ENCODE measurements around the gene HENMT1. TPM values are rescaled to one million over a fixed set of nuclear protein-coding genes. Genes with fewer than 3 reads are reported as not detected.

Gene HENMT1
- not detected for total RNA-seq (2021; ENCODE audit: unreplicated experiment)
- not detected in 2 replicates for polyA plus RNA-seq (2012)
- percentile 6 among the genes with signal in this experiment for Bru-seq, nascent RNA
- BruChase-seq, experiment 1, labeled RNA remaining after a 6-hour chase = not detected
- BruChase-seq, experiment 2, labeled RNA remaining after a 2-hour chase = not detected
- long read RNA-seq = 0 reads

DNA sequence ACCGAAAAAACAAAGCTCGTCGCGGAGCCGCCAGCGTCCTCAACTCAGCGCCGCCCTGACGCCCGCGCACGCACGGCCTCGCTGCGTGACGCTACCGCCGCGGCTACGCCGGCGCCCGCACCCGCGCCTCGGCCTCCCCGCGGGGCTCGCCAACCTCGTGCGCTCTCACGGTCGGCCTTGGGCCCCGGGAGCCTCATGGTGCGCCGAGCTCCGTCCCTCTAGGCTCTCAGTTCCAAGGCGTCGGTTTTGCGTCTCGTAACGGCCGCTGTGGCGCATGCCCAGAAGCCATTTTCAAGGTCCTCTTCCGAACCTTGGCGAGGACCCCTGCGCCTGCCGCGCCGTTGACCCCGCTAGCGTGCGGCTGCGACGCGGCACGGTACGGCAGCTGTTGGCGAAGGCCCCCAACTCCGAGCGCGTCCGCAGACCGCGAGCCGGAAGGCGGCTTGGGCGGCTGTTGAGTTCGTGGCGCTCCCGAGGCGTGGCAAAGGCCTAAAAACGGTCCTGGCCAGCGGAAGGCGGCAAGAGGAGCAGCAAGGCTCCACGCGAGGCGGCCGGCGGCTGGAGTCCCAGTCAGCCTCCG lies at the start of gene HENMT1:
TSS of gene HENMT1 (minus strand) at position 64 of the 580 bp plus-strand sequence. CDS start 1,209 bp downstream, outside the sequence.
- ChIA-PET POLR2A (no interaction called here), RAD21 (ENCODE audit: low non-redundant PET in 1 of 2, low total read pairs in 2 of 2, uncharacterized antibody in 2 of 2, unreplicated experiment in 2 of 2) (no interaction called here), CTCF (no interaction called here)
- no peak within 1 kb of the TSS for H3K4me3 ChIP-seq (replicated peaks in 1 of 2; ENCODE audit: low read depth in 1 of 2, low read length in 2 of 2)
- no TSS peak for BruUV-seq (replicated peaks)
- no peak within 1 kb of the TSS for H3K9ac ChIP-seq (ENCODE audit: low read length)
- H3K9me2 ChIP-seq (ENCODE audit: insufficient read depth) = no peaks in the 10 kb centered on the region
- no peaks in the 10 kb centered on the region for H3K4me1 ChIP-seq (ENCODE audit: control insufficient read depth in 1 of 2, insufficient read depth in 2 of 2, low read length in 2 of 2)
- no peaks in the 10 kb centered on the region for H3K79me2 ChIP-seq (ENCODE audit: insufficient read depth, low read length)
- H3K9me3 ChIP-seq (ENCODE audit: control insufficient read depth in 1 of 2, insufficient read depth in 1 of 2, low read depth in 1 of 2, low read length in 2 of 2) = no peaks in the 10 kb centered on the region
- H2AFZ ChIP-seq (ENCODE audit: low read depth, low read length, poor library complexity, severe bottlenecking) = no peak within 1 kb of the TSS
- H3K4me2 ChIP-seq (ENCODE audit: low read length) = no peak within 1 kb of the TSS
- H3K27ac ChIP-seq (ENCODE audit: low read depth, low read length) = no peak within 1 kb of the TSS
- no peaks in the 10 kb centered on the region for H4K20me1 ChIP-seq (ENCODE audit: insufficient read depth)
- ATAC-seq (no peak), DNase-seq (ENCODE audit: low read depth, low spot score) (no peak)
- H3K27me3 ChIP-seq (ENCODE audit: insufficient read depth, low read length) = no peaks in the 10 kb centered on the region
- TF ChIP-seq POLR2AphosphoS5 (IDR thresholded peaks at IDR 0.05; ENCODE audit: low read depth, low read length) (no peak), SRF (IDR thresholded peaks at IDR 0.05; ENCODE audit: low read depth) (no peak), ZNF274 (IDR thresholded peaks at IDR 0.05; ENCODE audit: low read depth, low read length) (no peak), CEBPB (IDR thresholded peaks at IDR 0.05; ENCODE audit: low read depth) (no peak), EZH2 (IDR thresholded peaks at IDR 0.05) (no peak), SIN3A (IDR thresholded peaks at IDR 0.05; ENCODE audit: low read depth) (no peak), CBX3 (IDR thresholded peaks at IDR 0.05; ENCODE audit: low read depth) (no peak), YY1 (IDR thresholded peaks at IDR 0.05; ENCODE audit: extremely low read depth, insufficient replicate concordance, low read depth, low read length) (no peak), FOSL1 (IDR thresholded peaks at IDR 0.05; ENCODE audit: low read depth) (no peak), ATF3 (IDR thresholded peaks at IDR 0.05) (no peak), RAD21 (IDR thresholded peaks at IDR 0.05; ENCODE audit: low read depth) (no peak), ELF1 (IDR thresholded peaks at IDR 0.05; ENCODE audit: borderline replicate concordance, low read depth) (no peak), TCF7L2 (IDR thresholded peaks at IDR 0.05; ENCODE audit: borderline replicate concordance, extremely low read depth, insufficient read depth, insufficient read length) (no peak), EZH2phosphoT487 (IDR thresholded peaks at IDR 0.05; ENCODE audit: borderline replicate concordance) (no peak), POLR2A (IDR thresholded peaks at IDR 0.05; ENCODE audit: borderline replicate concordance, extremely low read depth, insufficient read depth, insufficient read length) (no peak)
- TF ChIP-seq, protein P1, sequence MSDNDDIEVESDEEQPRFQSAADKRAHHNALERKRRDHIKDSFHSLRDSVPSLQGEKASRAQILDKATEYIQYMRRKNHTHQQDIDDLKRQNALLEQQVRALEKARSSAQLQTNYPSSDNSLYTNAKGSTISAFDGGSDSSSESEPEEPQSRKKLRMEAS (IDR thresholded peaks at IDR 0.05) = no peak
- TF ChIP-seq, protein P2, sequence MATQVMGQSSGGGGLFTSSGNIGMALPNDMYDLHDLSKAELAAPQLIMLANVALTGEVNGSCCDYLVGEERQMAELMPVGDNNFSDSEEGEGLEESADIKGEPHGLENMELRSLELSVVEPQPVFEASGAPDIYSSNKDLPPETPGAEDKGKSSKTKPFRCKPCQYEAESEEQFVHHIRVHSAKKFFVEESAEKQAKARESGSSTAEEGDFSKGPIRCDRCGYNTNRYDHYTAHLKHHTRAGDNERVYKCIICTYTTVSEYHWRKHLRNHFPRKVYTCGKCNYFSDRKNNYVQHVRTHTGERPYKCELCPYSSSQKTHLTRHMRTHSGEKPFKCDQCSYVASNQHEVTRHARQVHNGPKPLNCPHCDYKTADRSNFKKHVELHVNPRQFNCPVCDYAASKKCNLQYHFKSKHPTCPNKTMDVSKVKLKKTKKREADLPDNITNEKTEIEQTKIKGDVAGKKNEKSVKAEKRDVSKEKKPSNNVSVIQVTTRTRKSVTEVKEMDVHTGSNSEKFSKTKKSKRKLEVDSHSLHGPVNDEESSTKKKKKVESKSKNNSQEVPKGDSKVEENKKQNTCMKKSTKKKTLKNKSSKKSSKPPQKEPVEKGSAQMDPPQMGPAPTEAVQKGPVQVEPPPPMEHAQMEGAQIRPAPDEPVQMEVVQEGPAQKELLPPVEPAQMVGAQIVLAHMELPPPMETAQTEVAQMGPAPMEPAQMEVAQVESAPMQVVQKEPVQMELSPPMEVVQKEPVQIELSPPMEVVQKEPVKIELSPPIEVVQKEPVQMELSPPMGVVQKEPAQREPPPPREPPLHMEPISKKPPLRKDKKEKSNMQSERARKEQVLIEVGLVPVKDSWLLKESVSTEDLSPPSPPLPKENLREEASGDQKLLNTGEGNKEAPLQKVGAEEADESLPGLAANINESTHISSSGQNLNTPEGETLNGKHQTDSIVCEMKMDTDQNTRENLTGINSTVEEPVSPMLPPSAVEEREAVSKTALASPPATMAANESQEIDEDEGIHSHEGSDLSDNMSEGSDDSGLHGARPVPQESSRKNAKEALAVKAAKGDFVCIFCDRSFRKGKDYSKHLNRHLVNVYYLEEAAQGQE (IDR thresholded peaks at IDR 0.05; ENCODE audit: low read depth) = no peak
- TF ChIP-seq, protein P3, sequence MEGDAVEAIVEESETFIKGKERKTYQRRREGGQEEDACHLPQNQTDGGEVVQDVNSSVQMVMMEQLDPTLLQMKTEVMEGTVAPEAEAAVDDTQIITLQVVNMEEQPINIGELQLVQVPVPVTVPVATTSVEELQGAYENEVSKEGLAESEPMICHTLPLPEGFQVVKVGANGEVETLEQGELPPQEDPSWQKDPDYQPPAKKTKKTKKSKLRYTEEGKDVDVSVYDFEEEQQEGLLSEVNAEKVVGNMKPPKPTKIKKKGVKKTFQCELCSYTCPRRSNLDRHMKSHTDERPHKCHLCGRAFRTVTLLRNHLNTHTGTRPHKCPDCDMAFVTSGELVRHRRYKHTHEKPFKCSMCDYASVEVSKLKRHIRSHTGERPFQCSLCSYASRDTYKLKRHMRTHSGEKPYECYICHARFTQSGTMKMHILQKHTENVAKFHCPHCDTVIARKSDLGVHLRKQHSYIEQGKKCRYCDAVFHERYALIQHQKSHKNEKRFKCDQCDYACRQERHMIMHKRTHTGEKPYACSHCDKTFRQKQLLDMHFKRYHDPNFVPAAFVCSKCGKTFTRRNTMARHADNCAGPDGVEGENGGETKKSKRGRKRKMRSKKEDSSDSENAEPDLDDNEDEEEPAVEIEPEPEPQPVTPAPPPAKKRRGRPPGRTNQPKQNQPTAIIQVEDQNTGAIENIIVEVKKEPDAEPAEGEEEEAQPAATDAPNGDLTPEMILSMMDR (IDR thresholded peaks at IDR 0.05 in 2 of 3, conservative IDR thresholded peaks at IDR 0.05 in 1 of 3; ENCODE audit: borderline replicate concordance in 1 of 3, insufficient read depth in 1 of 3, low read depth in 2 of 3, low read length in 2 of 3) = no peak
- intact Hi-C loops (cut with micrococcal nuclease) = no loop called here
- no peaks in the 10 kb centered on the region for H3K36me3 ChIP-seq (ENCODE audit: control insufficient read depth in 1 of 2, insufficient read depth in 2 of 2, low read length in 2 of 2)
